HG03565 (cell line): ENCODE data around the gene NKX2-1.
"Not testable (repeated sequence)": the region's sequence is repeated elsewhere in the genome, so short reads cannot be mapped to it uniquely, and the experiment has no call there.

Experiments used
- ATAC-seq: cut with Tn5 transposase; IDR thresholded peaks from one replicate; pipeline ENCODE4 v1.9.1; 2021; ENCODE audit warnings: mild to moderate bottlenecking, moderate library complexity; ENCODE audit not compliant: unreplicated experiment

Gene NKX2-1

DNA sequence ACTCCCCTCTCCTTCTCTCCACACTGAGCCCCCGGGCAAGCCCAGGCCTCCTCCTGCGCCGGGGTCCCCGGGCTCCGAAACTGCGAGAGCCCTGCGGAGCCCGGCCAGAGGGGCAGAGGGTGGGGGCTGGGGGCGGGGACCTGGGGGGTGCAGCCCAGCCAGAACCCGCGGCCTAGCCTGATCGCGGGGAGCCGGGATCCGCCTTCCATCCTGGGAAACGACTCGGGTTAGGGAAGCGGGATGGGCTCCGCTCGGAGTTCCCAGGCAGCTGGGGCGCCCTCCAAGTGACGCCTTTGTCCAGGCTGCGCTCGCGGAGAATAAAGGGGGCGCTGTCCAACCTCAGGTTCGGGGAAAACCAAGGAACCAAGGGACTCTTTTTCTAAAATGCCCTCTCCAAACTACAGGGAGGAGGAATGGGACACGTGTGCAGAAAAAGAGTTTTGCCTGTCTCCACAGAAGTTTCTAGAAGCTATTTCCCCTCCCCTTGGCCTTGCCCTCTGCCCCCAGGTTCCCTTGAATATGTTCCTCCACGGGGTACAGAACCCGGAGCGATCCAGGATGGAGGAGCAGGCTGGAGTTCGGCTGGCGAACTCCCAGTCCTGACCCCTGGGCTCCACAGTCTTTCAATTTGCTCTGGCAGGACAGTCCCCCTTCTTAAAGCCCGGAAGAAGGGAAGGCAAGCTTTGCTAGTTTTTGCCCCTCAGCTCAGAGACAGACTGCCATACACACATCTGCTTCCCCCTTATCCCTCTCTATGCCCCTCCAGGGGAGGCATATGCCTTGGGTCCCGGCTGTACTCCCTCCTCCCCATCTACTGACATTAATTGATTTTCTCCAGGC is 13.9 kb downstream of the NKX2-1 start:
- ATAC-seq = no peak

DNA sequence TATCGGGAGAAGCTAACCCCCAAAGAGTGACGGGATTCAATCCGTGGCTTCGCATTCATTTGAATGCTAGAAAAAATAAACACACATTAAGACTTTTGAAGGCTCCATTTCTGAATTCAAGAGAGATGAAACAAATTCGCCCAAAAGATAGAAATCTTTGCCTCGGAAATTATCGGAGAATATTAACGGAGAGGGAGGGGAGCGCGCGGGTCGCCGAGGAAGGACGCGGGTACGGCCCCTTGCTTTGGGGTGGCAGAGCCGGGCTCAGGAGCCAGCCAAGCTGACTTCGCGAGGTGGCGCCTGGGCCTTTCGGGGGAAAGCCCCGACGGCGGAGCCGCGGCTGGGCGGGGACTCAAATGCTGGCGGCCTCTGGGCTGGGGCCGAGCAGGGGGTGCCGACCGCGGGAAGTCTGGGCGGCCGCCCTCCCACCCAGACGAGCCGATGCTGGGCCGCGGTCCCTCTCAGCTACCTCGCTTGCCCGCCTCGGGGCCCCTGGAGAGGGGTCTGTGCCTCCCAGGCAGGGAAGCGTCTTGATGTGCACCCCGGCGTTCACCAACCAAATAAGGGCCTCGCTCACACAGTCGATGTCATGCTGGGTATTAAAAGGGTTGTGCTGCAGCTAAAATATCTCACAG is 14.7 kb downstream of the NKX2-1 start:
- ATAC-seq = no peak

DNA sequence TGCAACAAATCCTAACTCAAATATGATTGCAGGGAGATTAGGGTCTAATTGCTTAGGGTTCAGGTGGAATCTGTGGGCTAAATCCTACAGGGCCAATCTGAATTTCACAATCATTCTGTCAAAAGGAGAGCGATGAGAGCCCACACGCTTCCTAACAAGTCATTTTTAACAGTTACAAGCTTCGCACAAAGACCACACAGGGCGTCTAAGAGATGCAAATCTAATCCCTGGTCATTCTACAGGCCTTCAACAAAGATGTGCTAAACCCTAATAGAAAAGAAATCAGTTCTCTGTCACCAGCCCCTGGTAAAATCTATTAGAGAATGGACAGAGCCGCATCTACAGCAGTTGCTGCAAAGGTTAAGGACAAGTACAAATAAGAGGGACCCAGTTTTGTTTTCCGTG is 15.3 kb downstream of the NKX2-1 start:
- ATAC-seq = no peak

DNA sequence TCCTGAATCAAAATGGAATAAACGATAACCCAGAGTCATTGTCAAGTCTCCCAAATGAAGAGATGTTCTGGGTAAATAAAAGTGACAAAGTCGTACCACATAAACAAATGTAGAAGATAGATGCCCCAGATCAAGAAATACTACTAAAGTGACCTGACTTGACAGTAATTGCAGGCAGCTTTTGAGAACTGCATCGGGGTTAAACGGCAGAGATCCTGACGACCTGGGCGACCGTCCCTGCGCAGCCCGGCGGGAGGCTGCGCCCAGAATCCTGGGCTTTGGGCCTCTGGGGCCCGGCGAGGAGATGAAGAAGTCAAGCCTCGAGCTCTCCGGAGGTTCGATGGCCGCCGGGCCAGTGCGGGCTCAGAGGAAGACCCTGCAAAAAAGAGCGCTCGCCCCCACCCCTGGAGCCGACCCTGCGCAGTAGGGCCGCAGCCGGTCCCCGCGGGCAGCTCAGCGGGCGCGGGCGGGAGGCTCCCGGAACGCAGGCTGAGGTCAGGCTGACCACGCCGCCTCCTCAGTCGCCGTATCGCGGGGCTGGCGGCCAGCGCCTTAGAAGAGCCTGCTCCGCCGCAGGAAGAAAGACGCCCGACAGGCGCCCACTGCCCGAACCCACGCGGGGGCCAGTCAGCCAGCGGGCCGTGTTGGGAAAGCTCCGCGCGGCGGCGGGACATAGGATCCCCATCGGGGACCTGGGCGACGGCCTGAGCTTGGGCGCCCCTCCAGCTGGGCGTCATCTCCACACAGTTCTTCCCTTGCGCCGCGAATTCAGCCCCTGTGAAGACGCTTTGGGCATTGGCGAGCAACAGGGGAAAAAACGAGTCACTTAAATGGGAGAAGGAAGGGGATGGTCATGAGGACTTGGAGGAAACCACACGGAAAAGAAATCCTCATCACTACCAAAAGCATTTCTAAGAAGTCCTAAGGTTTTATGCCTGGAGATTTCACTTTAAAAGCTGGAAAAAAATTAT is 16.0 kb downstream of the NKX2-1 start:
- no peak for ATAC-seq

DNA sequence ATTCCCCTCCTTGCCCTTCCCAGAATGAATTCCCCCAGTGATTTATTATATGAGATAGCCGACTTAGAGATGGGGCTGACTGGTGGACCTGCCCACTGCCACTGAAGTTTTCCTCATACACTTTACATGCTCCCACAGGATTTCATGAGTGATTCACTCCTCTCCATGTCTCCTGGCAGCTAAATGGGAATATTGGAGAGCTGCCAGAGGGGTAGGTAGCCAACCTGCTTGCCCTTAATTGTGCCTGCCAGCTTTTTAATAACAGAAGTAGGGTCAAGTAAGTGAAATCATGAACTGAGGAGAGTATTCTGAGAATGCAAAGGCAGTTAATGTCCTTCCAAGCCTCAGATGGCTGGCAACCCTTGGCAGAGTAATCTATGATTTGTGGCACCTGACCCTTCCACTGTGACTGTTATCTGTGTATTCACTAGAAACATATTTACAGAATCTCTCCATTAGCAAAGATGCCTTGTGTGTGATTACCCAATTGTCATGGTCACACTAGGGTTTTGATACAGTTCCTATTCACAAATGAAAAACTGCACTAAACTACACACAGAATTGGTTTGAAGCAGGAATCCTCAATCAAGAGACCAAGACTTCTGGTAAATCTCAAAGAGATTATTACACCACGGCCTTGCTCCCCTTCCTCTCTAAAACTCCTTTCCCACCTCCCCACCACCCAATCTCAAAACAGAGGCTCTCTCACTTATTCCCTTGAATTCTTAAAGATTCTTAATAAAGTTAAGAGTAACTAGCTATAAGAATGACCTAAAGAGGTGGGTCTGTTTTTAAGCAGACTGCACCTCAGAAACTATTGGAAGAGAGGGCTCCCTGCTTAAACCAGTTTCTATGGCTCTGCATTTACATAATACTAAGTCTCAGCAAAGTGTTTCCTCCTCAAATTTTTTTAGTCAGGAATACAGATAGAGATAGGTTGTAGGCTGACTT is 17.2 kb downstream of the NKX2-1 start:
- no peak for ATAC-seq

DNA sequence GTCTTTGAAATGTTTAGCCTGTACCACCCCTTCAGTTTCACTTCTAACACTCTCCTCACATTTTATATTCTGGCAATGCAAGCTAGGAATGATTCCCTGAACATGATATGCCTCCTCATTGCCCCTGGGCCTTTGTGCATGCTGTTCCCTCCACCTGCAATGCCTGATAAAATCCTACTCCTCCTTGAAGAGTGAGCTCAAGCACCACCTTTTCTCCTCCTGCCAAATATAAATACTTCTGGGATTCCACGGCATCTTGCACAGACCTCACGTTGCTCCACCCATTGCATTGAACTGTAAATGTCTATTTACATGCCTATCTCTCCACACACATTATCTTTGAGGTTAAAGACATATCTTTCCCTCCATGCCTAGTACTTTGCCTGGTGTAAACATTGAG is 21.1 kb downstream of the NKX2-1 start:
- ATAC-seq = no peak

DNA sequence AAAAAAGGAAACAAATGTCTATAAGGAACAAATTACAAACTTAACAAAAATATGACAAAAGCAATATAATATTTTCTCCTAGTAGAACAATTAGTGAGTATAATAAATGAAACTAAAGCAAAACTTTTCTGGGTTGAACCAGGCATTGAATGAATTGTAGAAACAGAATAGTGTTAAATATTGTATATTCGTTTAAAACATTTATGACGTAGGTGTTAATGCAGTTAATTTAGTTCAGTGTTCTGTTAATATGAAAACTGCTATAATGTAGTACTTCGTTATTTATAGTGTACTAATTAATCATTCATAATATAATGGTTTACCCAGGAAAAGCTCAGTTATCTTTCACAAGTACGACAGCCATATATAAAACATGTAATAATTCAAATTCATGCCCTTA is 23.7 kb downstream of the NKX2-1 start:
- no peak for ATAC-seq

DNA sequence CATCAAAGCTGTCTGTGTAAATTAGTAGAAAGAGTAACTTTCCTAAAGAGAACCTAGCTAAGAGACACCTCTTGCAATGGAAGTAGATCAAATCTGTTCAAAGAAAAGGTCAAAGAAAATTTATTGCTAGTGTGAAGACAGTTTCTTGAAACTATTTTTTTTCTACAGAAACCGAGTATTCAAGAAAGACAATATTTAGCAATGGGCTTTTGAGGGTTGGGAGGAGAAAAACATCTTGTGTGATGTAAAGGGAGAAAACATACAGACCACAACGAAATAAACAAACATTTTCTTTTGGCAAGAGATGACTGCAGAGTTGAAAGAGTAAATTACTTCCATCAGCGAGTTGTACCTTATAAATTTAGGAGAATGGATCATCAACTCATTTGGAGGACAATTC is 24.4 kb downstream of the NKX2-1 start:
- no peak for ATAC-seq

DNA sequence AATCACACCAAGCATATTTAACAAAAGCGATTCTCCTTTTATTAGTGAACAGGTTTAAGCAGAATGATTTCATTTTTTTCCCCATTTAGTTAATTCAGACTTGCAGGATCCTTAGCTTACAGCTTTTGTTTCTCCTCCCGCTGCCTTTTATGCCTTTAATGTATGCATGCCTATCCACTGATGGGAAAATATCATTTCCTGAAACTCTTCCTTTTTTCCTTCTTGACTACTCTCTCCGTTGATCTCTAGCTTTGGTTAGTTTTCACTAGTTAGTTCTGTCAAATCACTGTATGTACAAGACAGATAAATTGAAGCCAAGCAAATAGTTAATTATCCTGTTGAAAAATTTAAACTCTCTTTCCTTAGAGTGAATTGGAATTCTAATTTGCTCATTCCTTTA is 26.3 kb downstream of the NKX2-1 start:
- ATAC-seq = no peak

DNA sequence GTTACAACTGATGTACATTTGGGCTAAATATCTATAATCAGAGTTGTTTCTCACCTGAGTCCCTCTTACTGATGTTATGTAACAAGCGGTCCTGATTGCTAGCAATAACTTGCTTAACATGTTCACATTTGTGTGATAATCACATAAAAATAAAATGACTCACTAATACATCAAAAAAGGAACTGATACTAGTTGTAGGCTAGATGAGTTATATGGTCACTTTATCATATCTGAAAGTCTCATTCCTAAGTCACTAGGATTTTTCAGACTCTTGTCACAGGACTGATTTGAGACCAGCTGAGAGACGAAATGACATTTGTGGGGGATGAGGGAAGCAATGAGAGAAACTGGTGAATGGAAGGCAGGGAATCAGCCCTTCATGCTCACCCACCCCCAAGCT is 34.3 kb downstream of the NKX2-1 start:
- ATAC-seq = peak; percentile 68

DNA sequence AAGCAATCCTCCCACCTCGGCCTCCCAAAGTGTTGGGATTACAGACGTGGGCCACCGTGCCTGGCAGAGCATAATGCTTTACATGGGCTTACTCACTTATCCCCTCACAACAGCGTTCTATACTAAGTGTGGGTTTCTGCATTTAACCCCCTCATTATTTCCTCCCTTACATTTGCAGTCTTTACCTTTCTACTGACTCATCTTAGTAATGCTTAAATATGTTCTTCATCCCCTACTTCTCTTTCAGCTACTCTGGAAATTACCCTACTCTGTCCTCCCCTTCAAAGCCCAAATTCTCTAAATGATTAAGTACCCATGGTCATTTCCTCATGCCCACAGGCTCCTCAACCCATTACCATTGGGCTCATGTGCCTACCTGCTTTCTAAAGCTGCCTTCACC is 40.7 kb downstream of the NKX2-1 start:
- ATAC-seq = peak; percentile 62

DNA sequence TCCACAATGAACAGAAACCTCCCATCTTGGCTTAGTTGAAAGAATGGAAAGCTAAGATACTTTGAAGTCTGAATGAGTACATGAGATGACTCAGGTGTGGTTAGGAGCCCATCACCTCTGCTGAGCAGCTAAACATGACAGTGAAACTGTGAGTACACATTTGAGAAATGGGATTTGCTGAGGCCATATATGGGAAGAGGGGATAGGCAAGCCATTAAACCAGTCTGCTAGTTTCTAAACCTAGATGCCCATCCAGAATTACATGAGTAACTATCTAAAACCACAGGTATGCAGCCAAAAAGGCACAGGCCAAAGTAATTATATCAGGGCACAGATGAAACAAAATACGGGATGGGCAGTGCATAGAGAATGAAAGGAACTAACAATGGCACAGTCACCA is 41.2 kb downstream of the NKX2-1 start:
- peak; percentile 72 for ATAC-seq

DNA sequence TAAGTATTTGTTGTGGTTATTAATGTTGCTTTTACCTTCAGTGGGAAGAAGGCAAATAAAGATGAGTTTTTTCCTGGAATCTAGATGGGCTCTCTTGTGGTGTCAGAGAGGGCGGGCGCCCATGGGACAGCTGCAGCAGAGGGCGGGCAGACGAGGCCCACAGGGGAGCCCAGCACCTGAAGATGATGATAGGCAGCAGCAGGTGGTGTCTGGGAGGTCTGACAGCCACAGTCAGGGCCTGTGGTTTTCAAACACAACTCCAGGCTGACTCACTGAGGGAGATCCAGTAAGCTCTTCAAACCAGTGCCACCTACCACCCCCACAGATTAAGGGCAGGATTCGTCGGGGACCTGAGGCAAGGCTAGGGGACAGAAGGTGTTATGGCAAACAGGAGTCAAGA is 42.8 kb downstream of the NKX2-1 start:
- no peak for ATAC-seq

DNA sequence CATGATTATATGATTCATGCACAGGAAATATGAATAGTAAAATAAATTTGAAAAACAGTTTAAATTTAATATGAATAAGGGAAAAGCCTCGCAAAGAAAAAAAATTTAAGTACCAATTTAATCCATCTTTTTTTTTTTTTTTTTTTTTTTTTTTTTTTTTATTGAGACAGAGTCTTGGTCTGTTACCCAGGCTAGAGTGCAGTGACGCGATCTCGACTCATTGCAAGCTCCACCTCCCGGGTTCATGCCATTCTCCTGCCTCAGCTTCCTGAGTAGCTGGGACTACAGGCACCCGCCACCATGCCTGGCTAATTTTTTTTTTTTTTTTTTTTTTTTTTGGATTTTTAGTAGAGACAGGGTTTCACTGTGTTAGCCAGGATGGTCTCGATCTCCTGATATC is 44.0 kb downstream of the NKX2-1 start:
- ATAC-seq = not testable (repeated sequence)

DNA sequence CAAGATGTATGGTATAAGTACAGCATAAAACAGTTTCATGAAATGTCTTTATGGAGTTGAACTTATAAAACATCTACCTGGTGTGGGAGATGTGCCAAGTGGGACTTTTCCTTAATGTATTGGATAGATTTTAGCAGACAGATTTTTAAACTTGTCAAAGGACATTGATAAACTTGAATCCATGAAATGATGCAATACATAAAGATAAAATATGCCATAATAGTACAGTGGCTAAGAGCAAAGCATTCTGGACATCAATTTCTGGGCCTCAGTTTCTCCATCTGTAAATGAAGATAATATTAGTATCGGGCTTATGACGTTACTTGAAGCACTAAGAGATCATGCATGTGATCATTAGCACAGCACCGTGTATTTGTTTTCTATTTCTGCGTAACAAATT is 45.4 kb downstream of the NKX2-1 start:
- ATAC-seq = no peak

DNA sequence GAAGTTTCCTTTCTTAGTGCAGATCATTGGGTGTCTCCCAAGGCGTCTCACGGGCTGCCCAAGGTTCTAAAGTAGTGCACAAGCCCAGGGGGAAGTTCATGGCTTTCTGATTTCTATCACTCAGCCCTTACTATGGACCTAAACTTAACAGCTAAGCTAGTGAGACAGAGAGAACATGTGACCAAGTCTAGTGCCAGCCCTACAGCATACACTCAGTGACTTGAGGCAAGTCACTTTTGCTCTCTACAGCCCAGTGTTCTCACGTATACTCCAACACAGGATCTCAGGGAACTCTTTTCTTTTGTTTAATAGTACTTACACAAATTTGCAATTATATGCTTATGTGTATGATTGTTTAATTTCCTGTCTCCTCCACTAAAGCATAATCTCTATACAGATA is 48.6 kb downstream of the NKX2-1 start:
- ATAC-seq = no peak

DNA sequence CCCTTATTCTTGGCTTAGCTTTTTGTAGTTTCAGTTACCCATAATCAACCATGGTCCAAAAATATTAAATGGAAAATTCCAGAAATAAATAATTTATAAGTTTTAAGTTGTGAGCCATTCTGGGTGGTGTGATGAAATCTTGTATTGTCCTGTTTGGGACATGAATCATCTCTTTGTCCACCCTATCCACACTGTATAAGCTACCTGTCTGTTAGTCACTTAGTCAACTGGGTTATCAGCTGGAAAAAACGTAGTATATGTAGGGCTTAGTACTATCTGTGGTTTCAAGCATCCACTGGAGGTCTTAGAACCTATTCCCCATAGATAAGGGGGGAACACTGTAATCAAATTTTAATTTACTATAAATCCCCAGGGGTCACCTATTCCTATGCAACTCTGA is 52.7 kb downstream of the NKX2-1 start:
- ATAC-seq = no peak
